ENCODE data around the gene TIMM44.
"Not testable (repeated sequence)": the region's sequence is repeated elsewhere in the genome, so short reads cannot be mapped to it uniquely, and the experiment has no call there.

The TIMM44 gene

GRCh38 chr19:7897292-7897691 lies 46.2 kb downstream of the TIMM44 start:
- DNase-seq, result no peak

DNA sequence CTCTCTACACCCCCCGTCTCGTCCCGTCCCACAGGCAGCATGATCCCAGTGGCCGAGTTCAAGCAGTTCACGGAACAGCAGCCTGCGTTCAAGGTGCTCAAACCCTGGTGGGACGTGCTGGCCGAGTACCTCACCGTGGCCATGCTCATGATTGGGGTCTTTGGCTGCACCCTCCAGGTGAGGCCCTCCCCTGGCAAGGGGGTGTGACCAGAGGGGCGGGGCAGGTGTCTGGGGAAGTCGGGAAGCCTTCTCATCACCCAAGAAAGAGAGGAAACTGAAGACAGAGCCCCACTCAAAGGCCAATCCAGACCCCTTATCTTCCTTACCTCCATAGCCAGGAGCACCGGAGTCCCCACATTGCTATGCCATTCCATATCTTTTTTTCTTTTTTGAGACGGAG lies 47.9 kb downstream of the TIMM44 start:
- DNase-seq, result no peak

GRCh38 chr19:7894612-7895309 lies 48.7 kb downstream of the TIMM44 start:
- DNase-seq, result no peak

GRCh38 chr19:7893362-7894101 lies 49.9 kb downstream of the TIMM44 start:
- not testable (repeated sequence) for DNase-seq

GRCh38 chr19:7888826-7889217 lies 54.6 kb downstream of the TIMM44 start:
- DNase-seq, result no peak

- peak in 1 of 2 donors; percentile 20 for DNase-seq
Observed at GRCh38 chr19:7888145-7888825, 55.2 kb downstream of the TIMM44 start, which contains the start of gene LRRC8E. Gene LRRC8E, plus strand, starts transcription at chr19:7888510. Its CDS starts 7,094 bp downstream, at chr19:7895604.

- no peak for DNase-seq
Observed at GRCh38 chr19:7887408-7888144, 55.9 kb downstream of the TIMM44 start.

DNA sequence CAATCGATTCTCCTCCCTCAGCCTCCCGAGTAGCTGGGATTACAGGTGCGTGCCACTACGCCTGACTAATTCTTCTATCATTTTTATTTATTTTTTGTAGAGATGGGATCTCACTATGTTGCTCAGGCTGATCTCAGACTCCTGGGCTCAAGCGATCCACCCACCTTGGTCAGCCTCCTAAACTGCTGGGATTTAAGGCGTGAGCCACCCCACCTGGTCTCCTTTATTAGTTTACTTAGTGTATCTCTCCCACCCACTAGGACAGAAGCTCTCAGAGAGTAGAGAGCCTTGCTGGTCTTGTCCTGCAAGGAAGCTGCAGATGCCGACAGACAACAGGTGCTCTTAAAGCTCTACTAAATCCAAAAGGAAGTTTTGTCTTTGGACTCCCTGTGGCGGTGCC lies 57.6 kb downstream of the TIMM44 start:
- DNase-seq, result no peak

- DNase-seq, result no peak
Observed at GRCh38 chr19:7883796-7884570, 59.5 kb downstream of the TIMM44 start.

DNA sequence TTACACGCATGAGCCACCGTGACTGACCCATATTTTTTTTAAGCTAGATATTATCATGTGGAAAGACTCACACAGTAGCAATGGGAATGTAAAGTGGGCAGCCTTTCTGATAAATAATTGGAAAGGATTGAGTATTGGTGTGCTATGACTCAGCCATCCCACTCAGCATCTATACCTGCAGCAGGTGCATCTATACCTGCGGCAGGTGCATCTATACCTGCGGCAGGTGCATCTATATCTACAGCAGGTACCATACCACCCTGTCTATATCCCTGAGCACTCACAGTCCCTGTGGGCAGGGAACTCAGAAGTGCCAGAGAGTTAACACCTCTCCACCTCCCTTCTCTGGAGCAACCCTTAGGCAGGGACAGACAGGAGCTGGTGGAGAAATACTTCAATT lies 60.4 kb downstream of the TIMM44 start:
- DNase-seq, result no peak

DNA sequence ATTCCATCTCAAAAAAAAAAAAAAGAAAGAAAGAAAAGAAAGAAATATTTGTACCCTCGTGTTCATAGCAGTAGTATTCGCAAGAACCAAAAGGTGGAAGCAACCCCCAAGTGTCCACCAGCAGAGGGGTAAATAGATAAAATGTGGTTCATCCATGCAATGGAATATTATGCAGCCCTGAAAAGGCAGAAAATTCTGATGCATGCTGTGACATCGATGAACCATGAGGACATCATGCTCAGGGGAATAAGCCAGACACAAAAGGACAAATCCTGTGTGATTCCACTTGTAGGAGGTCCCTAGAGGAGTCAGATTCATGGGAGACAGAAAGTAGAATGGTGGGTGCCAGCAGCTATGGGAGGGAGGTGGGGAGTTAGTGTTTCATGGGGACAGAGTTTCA lies 61.6 kb downstream of the TIMM44 start:
- no peak for DNase-seq

GRCh38 chr19:7879836-7880235 lies 63.6 kb downstream of the TIMM44 start:
- no peak for DNase-seq

DNA sequence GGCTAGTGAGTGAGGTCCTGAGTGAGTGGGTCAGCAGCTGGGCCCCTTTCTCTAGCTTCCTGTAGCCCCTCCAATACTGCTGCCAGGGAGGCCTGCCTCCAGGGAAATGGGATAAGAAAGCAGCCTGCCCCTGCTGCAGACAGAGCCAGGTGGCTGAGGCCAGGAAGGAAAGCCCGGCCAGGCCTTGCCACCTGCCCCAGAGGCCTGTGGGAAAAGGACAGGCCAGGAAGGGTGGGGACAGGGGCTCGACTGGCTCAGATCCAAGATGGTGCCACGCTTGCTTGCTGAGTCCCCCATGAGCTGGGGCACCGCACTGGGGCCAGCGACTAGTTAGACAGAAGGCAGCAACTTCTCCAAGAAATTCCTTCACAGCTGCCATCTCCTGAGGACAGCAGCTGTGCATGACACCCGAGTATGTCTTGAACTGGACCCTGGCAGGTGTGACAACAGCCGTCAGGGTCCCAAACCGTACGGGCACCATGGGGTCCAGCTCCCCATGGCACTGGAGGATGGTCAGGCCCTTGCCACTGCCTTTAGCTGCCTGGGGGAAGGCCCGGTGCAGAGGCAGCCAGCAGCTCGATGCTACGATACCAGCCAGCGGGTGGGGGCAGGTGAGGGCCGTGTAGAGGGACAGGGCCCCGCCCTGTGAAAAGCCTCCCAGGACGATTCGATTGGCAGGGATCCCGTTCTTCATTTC lies 64.2 kb downstream of the TIMM44 start:
- no peak for DNase-seq

DNA sequence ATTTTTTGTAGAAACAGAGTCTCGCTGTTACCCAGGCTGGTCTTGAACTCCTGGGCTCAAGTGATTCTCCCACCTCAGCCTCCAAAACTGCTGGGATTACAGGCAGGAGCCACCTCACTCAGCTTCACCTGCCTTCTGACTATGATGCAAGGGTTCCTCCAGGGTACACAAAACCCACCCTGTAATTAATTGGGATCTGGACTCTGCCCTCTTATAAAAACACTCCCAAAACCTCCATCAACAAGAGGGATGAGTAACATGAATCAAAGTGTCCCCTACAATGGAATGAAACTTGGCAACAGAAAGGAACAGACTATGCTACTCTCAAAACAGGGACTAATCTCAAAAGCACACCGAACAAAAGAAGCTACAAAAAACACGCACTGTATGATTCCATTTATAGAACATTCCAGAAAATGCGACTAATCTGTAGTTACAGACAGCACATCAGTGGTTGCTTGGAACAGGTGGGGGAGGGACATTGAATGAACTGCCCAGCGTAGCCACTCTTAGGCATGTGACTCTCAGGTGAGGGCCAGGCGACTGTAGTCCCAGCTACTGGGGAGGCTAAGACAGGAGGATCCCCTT lies 66.1 kb downstream of the TIMM44 start:
- no peak for DNase-seq

All from CD4-positive, alpha-beta T cell treated with Interleukin-1 beta for 1 hour (primary cell).